Measurements from ENCODE around the gene CLN3. TPM values are rescaled to one million over a fixed set of nuclear protein-coding genes. Genes with fewer than 3 reads are reported as not detected.

The CLN3 gene
- total and polyA plus RNA-seq, 2 of the 13 experiments (the other 11 are each of a cell fraction or from before 2014, with no cell fraction given), result 23.4 to 46.8 TPM

DNA sequence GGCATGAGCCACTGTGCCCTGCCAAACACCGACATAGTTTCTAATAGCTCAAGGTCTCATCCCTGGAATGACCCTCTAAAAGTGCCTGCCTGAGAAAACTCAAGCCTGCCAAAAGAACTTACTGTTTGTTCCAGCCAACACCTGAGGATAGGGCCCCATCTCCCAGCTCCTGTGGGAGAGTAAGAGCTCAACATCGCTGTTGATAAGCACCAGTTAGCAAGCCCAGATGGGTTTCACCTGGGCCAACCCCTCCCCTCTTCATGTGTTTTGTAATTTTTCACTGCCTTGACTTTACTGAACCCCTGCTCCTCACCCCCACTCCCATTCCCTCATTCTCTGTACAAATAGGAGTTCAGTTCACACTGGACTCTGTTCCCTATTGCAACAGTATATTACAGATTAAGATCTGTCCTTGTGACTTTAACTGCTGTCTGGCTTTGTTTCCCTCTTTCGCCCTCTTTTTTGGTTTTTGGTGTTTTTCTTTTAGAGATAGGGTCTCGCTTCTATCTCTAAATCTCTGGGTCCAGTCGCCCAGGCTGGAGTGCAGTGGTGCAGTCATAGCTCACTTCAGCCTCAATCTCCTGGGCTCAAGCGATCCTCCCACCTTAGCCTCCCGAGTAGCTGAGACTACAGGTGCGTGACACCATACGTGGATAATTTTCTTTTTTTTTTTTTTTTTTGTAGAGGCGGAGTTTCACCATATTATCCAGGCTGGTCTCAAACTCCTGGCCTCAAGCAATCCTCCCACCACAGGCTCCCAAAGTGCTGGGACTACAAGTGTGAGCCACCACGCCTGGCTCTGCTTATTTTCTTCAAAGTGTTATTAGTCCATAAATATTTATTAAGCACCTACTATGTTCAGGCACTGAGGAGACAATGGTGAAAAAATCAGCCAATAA is 34.6 kb upstream of the CLN3 start (continued):
- TF ChIP-seq, protein P1, sequence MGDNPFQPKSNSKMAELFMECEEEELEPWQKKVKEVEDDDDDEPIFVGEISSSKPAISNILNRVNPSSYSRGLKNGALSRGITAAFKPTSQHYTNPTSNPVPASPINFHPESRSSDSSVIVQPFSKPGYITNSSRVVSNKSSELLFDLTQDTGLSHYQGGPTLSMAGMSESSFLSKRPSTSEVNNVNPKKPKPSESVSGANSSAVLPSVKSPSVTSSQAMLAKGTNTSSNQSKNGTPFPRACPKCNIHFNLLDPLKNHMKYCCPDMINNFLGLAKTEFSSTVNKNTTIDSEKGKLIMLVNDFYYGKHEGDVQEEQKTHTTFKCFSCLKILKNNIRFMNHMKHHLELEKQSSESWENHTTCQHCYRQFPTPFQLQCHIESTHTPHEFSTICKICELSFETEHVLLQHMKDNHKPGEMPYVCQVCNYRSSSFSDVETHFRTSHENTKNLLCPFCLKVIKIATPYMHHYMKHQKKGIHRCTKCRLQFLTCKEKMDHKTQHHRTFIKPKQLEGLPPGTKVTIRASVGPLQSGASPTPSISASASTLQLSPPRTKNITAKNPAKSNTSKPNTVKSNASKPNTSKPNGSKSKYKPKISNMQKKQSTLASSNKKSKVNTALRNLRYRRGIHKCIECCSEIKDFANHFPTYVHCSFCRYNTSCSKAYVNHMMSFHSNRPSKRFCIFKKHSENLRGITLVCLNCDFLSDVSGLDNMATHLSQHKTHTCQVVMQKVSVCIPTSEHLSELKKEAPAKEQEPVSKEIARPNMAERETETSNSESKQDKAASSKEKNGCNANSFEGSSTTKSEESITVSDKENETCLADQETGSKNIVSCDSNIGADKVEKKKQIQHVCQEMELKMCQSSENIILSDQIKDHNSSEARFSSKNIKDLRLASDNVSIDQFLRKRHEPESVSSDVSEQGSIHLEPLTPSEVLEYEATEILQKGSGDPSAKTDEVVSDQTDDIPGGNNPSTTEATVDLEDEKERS (CRISPR knock-in tag; IDR thresholded peaks at IDR 0.05), result peak; percentile 81; the same call in 1 of the 2 replicates
- TF ChIP-seq FLYWCH1 (CRISPR knock-in tag; IDR thresholded peaks at IDR 0.05) (no peak), ZNF652 (CRISPR knock-in tag; IDR thresholded peaks at IDR 0.05; ENCODE audit: borderline replicate concordance, low read depth) (peak; percentile 73), ARID2 (CRISPR knock-in tag; IDR thresholded peaks at IDR 0.05; ENCODE audit: borderline replicate concordance) (peak; percentile 86; the same call in 1 of the 2 replicates), ZNF704 (CRISPR knock-in tag; IDR thresholded peaks at IDR 0.05; ENCODE audit: borderline replicate concordance) (peak; percentile 63; the same call in 1 of the 2 replicates), ZNF703 (CRISPR knock-in tag; IDR thresholded peaks at IDR 0.05; ENCODE audit: borderline replicate concordance) (no peak; the same call in 1 of the 2 replicates), LCORL (IDR thresholded peaks at IDR 0.05) (peak; percentile 84), LCORL (CRISPR knock-in tag; IDR thresholded peaks at IDR 0.05) (peak; percentile 99), ZNF34 (CRISPR knock-in tag; IDR thresholded peaks at IDR 0.05; ENCODE audit: borderline replicate concordance) (peak; percentile 82; the same call in 1 of the 2 replicates), HMGA1 (CRISPR knock-in tag; conservative IDR thresholded peaks at IDR 0.05) (no peak), SIN3B (IDR thresholded peaks at IDR 0.05; ENCODE audit: low read length) (no peak), YEATS2 (CRISPR knock-in tag; IDR thresholded peaks at IDR 0.05; ENCODE audit: borderline replicate concordance) (peak; percentile 65; the same call in 1 of the 2 replicates)
- TF ChIP-seq, protein P2, sequence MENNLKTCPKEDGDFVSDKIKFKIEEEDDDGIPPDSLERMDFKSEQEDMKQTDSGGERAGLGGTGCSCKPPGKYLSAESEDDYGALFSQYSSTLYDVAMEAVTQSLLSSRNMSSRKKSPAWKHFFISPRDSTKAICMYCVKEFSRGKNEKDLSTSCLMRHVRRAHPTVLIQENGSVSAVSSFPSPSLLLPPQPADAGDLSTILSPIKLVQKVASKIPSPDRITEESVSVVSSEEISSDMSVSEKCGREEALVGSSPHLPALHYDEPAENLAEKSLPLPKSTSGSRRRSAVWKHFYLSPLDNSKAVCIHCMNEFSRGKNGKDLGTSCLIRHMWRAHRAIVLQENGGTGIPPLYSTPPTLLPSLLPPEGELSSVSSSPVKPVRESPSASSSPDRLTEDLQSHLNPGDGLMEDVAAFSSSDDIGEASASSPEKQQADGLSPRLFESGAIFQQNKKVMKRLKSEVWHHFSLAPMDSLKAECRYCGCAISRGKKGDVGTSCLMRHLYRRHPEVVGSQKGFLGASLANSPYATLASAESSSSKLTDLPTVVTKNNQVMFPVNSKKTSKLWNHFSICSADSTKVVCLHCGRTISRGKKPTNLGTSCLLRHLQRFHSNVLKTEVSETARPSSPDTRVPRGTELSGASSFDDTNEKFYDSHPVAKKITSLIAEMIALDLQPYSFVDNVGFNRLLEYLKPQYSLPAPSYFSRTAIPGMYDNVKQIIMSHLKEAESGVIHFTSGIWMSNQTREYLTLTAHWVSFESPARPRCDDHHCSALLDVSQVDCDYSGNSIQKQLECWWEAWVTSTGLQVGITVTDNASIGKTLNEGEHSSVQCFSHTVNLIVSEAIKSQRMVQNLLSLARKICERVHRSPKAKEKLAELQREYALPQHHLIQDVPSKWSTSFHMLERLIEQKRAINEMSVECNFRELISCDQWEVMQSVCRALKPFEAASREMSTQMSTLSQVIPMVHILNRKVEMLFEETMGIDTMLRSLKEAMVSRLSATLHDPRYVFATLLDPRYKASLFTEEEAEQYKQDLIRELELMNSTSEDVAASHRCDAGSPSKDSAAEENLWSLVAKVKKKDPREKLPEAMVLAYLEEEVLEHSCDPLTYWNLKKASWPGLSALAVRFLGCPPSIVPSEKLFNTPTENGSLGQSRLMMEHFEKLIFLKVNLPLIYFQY (CRISPR knock-in tag; IDR thresholded peaks at IDR 0.05; ENCODE audit: borderline replicate concordance), result peak; percentile 98
- TF ChIP-seq, protein P3, sequence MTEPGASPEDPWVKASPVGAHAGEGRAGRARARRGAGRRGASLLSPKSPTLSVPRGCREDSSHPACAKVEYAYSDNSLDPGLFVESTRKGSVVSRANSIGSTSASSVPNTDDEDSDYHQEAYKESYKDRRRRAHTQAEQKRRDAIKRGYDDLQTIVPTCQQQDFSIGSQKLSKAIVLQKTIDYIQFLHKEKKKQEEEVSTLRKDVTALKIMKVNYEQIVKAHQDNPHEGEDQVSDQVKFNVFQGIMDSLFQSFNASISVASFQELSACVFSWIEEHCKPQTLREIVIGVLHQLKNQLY (CRISPR knock-in tag; IDR thresholded peaks at IDR 0.05), result peak; percentile 66; the same call in 1 of the 2 replicates
- TF ChIP-seq, protein P4, sequence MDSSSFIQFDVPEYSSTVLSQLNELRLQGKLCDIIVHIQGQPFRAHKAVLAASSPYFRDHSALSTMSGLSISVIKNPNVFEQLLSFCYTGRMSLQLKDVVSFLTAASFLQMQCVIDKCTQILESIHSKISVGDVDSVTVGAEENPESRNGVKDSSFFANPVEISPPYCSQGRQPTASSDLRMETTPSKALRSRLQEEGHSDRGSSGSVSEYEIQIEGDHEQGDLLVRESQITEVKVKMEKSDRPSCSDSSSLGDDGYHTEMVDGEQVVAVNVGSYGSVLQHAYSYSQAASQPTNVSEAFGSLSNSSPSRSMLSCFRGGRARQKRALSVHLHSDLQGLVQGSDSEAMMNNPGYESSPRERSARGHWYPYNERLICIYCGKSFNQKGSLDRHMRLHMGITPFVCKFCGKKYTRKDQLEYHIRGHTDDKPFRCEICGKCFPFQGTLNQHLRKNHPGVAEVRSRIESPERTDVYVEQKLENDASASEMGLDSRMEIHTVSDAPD (CRISPR knock-in tag; IDR thresholded peaks at IDR 0.05), result peak; percentile 98
- TF ChIP-seq, protein P5, sequence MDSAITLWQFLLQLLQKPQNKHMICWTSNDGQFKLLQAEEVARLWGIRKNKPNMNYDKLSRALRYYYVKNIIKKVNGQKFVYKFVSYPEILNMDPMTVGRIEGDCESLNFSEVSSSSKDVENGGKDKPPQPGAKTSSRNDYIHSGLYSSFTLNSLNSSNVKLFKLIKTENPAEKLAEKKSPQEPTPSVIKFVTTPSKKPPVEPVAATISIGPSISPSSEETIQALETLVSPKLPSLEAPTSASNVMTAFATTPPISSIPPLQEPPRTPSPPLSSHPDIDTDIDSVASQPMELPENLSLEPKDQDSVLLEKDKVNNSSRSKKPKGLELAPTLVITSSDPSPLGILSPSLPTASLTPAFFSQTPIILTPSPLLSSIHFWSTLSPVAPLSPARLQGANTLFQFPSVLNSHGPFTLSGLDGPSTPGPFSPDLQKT (CRISPR knock-in tag; IDR thresholded peaks at IDR 0.05; ENCODE audit: borderline replicate concordance), result no peak

All from HepG2 (cell line).